H9 (cell line): ENCODE data around the gene TMEM134. TPM values are rescaled to one million over a fixed set of nuclear protein-coding genes. Genes with fewer than 3 reads are reported as not detected.

Experiments used
- DNase-seq: peaks from one replicate; pipeline ENCODE4 v3.0.0-alpha.2; 2017
- H2AFZ ChIP-seq: one replicate; pipeline ENCODE4 v1.6.1; 2013; ENCODE audit warnings: mild to moderate bottlenecking, low read length, control low read depth, moderate library complexity
- H2AK5ac ChIP-seq: 2 replicates; pipeline ENCODE4 v1.6.1; 2013; ENCODE audit warnings: low read length, control low read depth, mixed read lengths; ENCODE audit not compliant: insufficient read length
- H2BK120ac ChIP-seq: one replicate; pipeline ENCODE4 v1.6.1; 2013; ENCODE audit warnings: low read depth, mild to moderate bottlenecking, low read length, control low read depth, inconsistent platforms; ENCODE audit not compliant: poor library complexity, severe bottlenecking
- H2BK12ac ChIP-seq: 2 replicates; pipeline ENCODE4 v1.6.1; 2013; ENCODE audit warnings: low read length, control low read depth, mixed read lengths, low read depth; ENCODE audit not compliant: insufficient read length
- H2BK15ac ChIP-seq: 2 replicates; pipeline ENCODE4 v1.6.1; 2013; ENCODE audit warnings: low read depth, low read length, control low read depth
- H2BK20ac ChIP-seq: one replicate; pipeline ENCODE4 v1.6.1; 2013; ENCODE audit warnings: low read depth, mild to moderate bottlenecking, low read length, control low read depth, inconsistent platforms; ENCODE audit not compliant: poor library complexity, severe bottlenecking
- H2BK5ac ChIP-seq: 2 replicates; pipeline ENCODE4 v1.6.1; 2013; ENCODE audit warnings: low read length, control low read depth, mixed read lengths; ENCODE audit not compliant: insufficient read length
- H3K14ac ChIP-seq: 2 replicates; pipeline ENCODE4 v1.6.1; 2013; ENCODE audit warnings: low read length, control low read depth; ENCODE audit not compliant: insufficient read depth
- H3K18ac ChIP-seq: 2 replicates; pipeline ENCODE4 v1.6.1; 2013; ENCODE audit warnings: low read depth, mild to moderate bottlenecking, mixed read lengths, low read length, control low read depth; ENCODE audit not compliant: insufficient read length
- H3K23ac ChIP-seq: 2 replicates; pipeline ENCODE4 v1.6.1; 2013; ENCODE audit warnings: low read length, control low read depth, mixed read lengths, low read depth; ENCODE audit not compliant: insufficient read length
- H3K23me2 ChIP-seq: 2 replicates; pipeline ENCODE4 v1.6.1; 2013; ENCODE audit warnings: low read depth, mild to moderate bottlenecking, mixed read lengths, low read length, control low read depth; ENCODE audit not compliant: insufficient read length, poor library complexity, severe bottlenecking
- H3K27ac ChIP-seq: 2 replicates; pipeline ENCODE4 v1.5.1; 2013; ENCODE audit warnings: low read length, control low read depth, mixed read lengths, low read depth; ENCODE audit not compliant: insufficient read length
- H3K27me3 ChIP-seq: 2 replicates; pipeline ENCODE4 v1.6.1; 2013; ENCODE audit warnings: low read length, control low read depth, inconsistent platforms; ENCODE audit not compliant: insufficient read depth
- H3K4ac ChIP-seq: 2 replicates; pipeline ENCODE4 v1.6.1; 2013; ENCODE audit warnings: low read depth, mild to moderate bottlenecking, control low read depth, inconsistent platforms, low read length, moderate library complexity
- H3K4me1 ChIP-seq: 2 replicates; pipeline ENCODE4 v1.6.1; 2013; ENCODE audit warnings: low read length, control low read depth, inconsistent platforms; ENCODE audit not compliant: insufficient read depth
- H3K4me2 ChIP-seq: 2 replicates; pipeline ENCODE4 v1.6.1; 2013; ENCODE audit warnings: low read length, control low read depth, mixed read lengths; ENCODE audit not compliant: insufficient read length, insufficient read depth
- H3K56ac ChIP-seq: 2 replicates; pipeline ENCODE4 v1.6.1; 2013; ENCODE audit warnings: low read depth, mild to moderate bottlenecking, mixed read lengths, low read length, control low read depth; ENCODE audit not compliant: insufficient read length
- H3K79me1 ChIP-seq: 2 replicates; pipeline ENCODE4 v1.6.1; 2013; ENCODE audit warnings: low read depth, mild to moderate bottlenecking, moderate library complexity, low read length, control low read depth, inconsistent platforms; ENCODE audit not compliant: insufficient read depth, poor library complexity, severe bottlenecking
- H3K79me2 ChIP-seq: 2 replicates; pipeline ENCODE4 v1.6.1; 2013; ENCODE audit warnings: low read length, control low read depth, inconsistent platforms; ENCODE audit not compliant: insufficient read depth
- H3K9ac ChIP-seq: 2 replicates; pipeline ENCODE4 v1.6.1; 2013; ENCODE audit warnings: low read length, control low read depth, mixed read lengths; ENCODE audit not compliant: insufficient read length; ENCODE audit errors: extremely low read depth
- H3K9me3 ChIP-seq: one replicate; pipeline ENCODE4 v1.6.1; 2013; ENCODE audit warnings: low read depth, low read length, inconsistent platforms; ENCODE audit not compliant: control insufficient read depth
- H3T11ph ChIP-seq: one replicate; pipeline ENCODE4 v1.6.1; 2013; ENCODE audit warnings: mild to moderate bottlenecking, low read length, control low read depth, inconsistent platforms
- H4K20me1 ChIP-seq: one replicate; pipeline ENCODE4 v1.6.1; 2013; ENCODE audit not compliant: control insufficient read depth, insufficient read length, insufficient read depth
- H4K5ac ChIP-seq: 2 replicates; pipeline ENCODE4 v1.6.1; 2013; ENCODE audit warnings: low read depth, mild to moderate bottlenecking, mixed read lengths, low read length, control low read depth; ENCODE audit not compliant: insufficient read length
- H4K8ac ChIP-seq: replicated peaks from 2 replicates; pipeline ENCODE4 v1.6.1; 2013; ENCODE audit warnings: low read length, control low read depth, mixed read lengths, low read depth; ENCODE audit not compliant: insufficient read length
- H4K91ac ChIP-seq: 2 replicates; pipeline ENCODE4 v1.6.1; 2013; ENCODE audit warnings: low read depth, mild to moderate bottlenecking, moderate library complexity, mixed read lengths, low read length, control low read depth; ENCODE audit not compliant: insufficient read length
- H3K27ac Mint-ChIP-seq, 3 experiments: 2 replicates in 2 of 3; 3 replicates in 1 of 3; pipeline ENCODE4 v1.8.0; 2020 to 2021; ENCODE audit warnings: mixed read lengths in 3 of 3, mild to moderate bottlenecking in 1 of 3, moderate library complexity in 1 of 3
- H3K27me3 Mint-ChIP-seq: 2 replicates; pipeline ENCODE4 v1.8.0; 2021; ENCODE audit warnings: low read depth, mild to moderate bottlenecking, moderate library complexity, mixed read lengths
- H3K36me3 Mint-ChIP-seq, 3 experiments: 2 replicates in 2 of 3; 3 replicates in 1 of 3; pipeline ENCODE4 v1.8.0; 2020 to 2021; ENCODE audit warnings: low read depth in 3 of 3, mixed read lengths in 3 of 3; ENCODE audit not compliant: insufficient read depth in 1 of 3
- H3K4me1 Mint-ChIP-seq, 2 experiments: 2 replicates each; pipeline ENCODE4 v1.8.0; 2020; ENCODE audit warnings: mixed read lengths in 2 of 2
- H3K4me3 Mint-ChIP-seq, 2 experiments: 2 replicates in 1 of 2; 3 replicates in 1 of 2; pipeline ENCODE4 v1.8.0; 2020 to 2021; ENCODE audit warnings: mild to moderate bottlenecking in 2 of 2, mixed read lengths in 2 of 2, moderate library complexity in 1 of 2
- H3K9me3 Mint-ChIP-seq, 2 experiments: 2 replicates in 1 of 2; 3 replicates in 1 of 2; pipeline ENCODE4 v1.8.0; 2020; ENCODE audit warnings: mild to moderate bottlenecking in 2 of 2, mixed read lengths in 2 of 2, moderate library complexity in 1 of 2
- CTCF ChIP-seq: fragments of 200-600 bp; sonication (generic); conservative IDR thresholded peaks from 3 replicates; pipeline ENCODE4 v1.8.0; 2021; ENCODE audit warnings: antibody characterized with exemption, mild to moderate bottlenecking
- WGBS: extraction: QIAGEN DNeasy Blood & Tissue Kit; methylation state at CpG from one replicate; pipeline ENCODE4 v1.1.7; 2013; ENCODE audit warnings: missing lambda C conversion rate, low lambda C conversion rate, mixed read lengths; ENCODE audit not compliant: insufficient read length; ENCODE audit errors: extremely low coverage; 5-methylcytosine and 5-hydroxymethylcytosine counted together
- total RNA-seq: library from RNA; stranded (reverse); gene quantifications from 2 replicates; pipeline ENCODE4 v1.2.1, GENCODE V29; 2021

The TMEM134 gene
- total RNA-seq, 1 experiment from 2014 or later: 53.6 TPM

- Histone ChIP-seq H3K4me1 (no peaks in the 10 kb centered on the region), H4K5ac (no peak overlapping the region), H3T11ph (no peak overlapping the region), H3K4me2 (no peak overlapping the region), H3K18ac (no peak overlapping the region), H2AFZ (no peak overlapping the region), H3K27me3 (no peaks in the 10 kb centered on the region), H3K79me1 (no peaks in the 10 kb centered on the region), H4K91ac (no peak overlapping the region), H2BK15ac (no peak overlapping the region), H4K20me1 (no peaks in the 10 kb centered on the region), H3K56ac (no peak overlapping the region), H2BK120ac (no peak overlapping the region), H2BK5ac (no peak overlapping the region), H3K9ac (no peak overlapping the region), H3K79me2 (no peaks in the 10 kb centered on the region), H3K4ac (no peak overlapping the region), H2BK12ac (no peak overlapping the region), H3K14ac (no peak overlapping the region), H3K9me3 (no peaks in the 10 kb centered on the region), H4K8ac (no peak overlapping the region), H2BK20ac (no peak overlapping the region), H2AK5ac (no peak overlapping the region), H3K27ac (no peak overlapping the region), H3K23me2 (no peaks in the 10 kb centered on the region), H3K23ac (no peak overlapping the region)
- no peak for DNase-seq
- Mint-ChIP-seq H3K27me3 (peaks cover 44% of the 10 kb centered on the region), H3K9me3 (no peaks in the 10 kb centered on the region), H3K27ac (no peak overlapping the region), H3K4me3 (no peak overlapping the region), H3K36me3 (no peaks in the 10 kb centered on the region), H3K4me1 (no peaks in the 10 kb centered on the region)
- no peak for TF ChIP-seq CTCF
- WGBS: no CpG with 5 or more reads among the region's 9 CpGs
Observed at GRCh38 chr11:67516806-67517205, 47.8 kb upstream of the TMEM134 start.
